Type B pancreatic cell (in vitro differentiated cells): ENCODE measurements around the gene GLIS1. TPM values are rescaled to one million over a fixed set of nuclear protein-coding genes. Genes with fewer than 3 reads are reported as not detected.

ENCODE experiments used
- DNase-seq: peaks from one replicate; pipeline ENCODE4 v3.0.0; 2021; ENCODE audit warnings: mixed read lengths; ENCODE audit not compliant: unreplicated experiment; ENCODE audit errors: extremely low spot score
- H3K27ac Mint-ChIP-seq: 2 replicates; pipeline ENCODE4 v1.8.0; 2021; ENCODE audit warnings: mild to moderate bottlenecking, mixed read lengths
- H3K27me3 Mint-ChIP-seq: 2 replicates; pipeline ENCODE4 v1.8.0; 2021; ENCODE audit warnings: mixed read lengths
- H3K36me3 Mint-ChIP-seq: 2 replicates; pipeline ENCODE4 v1.8.0; 2021; ENCODE audit warnings: mixed read lengths
- H3K4me1 Mint-ChIP-seq: one replicate; pipeline ENCODE4 v1.8.0; 2021; ENCODE audit warnings: mixed read lengths; ENCODE audit not compliant: unreplicated experiment
- H3K4me3 Mint-ChIP-seq: 2 replicates; pipeline ENCODE4 v1.8.0; 2021; ENCODE audit warnings: mild to moderate bottlenecking, mixed read lengths
- H3K9me3 Mint-ChIP-seq: 2 replicates; pipeline ENCODE4 v1.8.0; 2021; ENCODE audit warnings: mixed read lengths
- CTCF ChIP-seq: fragments of 200-600 bp; sonication (generic); conservative IDR thresholded peaks from 2 replicates; pipeline ENCODE4 v1.5.0; 2021; ENCODE audit warnings: antibody characterized with exemption, mild to moderate bottlenecking
- total RNA-seq: library from RNA; stranded (reverse); gene quantifications from 2 replicates; pipeline ENCODE4 v1.2.1, GENCODE V29; 2021; ENCODE audit warnings: low replicate concordance

The GLIS1 gene
- total RNA-seq, 1 donor from 2014 or later = 2.1 TPM

- no peak for DNase-seq
- Mint-ChIP-seq H3K27ac (no peak overlapping the region), H3K36me3 (no peaks in the 10 kb centered on the region), H3K27me3 (peaks cover 39% of the 10 kb centered on the region), H3K4me3 (no peak overlapping the region), H3K9me3 (no peaks in the 10 kb centered on the region), H3K4me1 (peaks cover 14% of the 10 kb centered on the region)
- no peak for TF ChIP-seq CTCF
Measured at GRCh38 chr1:53678507-53678906, 60.5 kb downstream of the GLIS1 start.

DNA sequence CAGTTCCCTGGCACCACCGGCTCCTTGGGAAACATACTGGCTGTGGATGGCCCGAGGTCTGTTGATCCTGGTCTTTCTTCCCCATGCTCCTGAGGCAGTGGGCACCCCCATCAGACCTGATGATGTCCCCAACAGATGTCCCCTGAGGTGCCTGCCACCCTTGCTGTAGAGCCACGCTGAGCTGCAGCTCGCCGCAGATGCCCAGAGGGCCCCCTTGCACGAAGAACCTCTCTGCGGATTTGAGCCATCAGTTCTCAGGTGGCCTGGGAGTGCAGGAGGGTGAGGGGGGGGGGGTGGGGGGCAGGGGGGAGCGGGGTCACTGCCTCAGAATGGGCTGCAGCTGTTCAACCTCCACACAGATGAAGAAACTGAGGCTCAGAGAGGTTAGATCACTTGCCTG is 60.9 kb downstream of the GLIS1 start:
- TF ChIP-seq CTCF = no peak
- Mint-ChIP-seq H3K36me3 (no peaks in the 10 kb centered on the region), H3K27ac (no peak overlapping the region), H3K4me3 (no peak overlapping the region), H3K27me3 (peaks cover 35% of the 10 kb centered on the region), H3K4me1 (peaks cover 14% of the 10 kb centered on the region), H3K9me3 (no peaks in the 10 kb centered on the region)
- no peak for DNase-seq

DNA sequence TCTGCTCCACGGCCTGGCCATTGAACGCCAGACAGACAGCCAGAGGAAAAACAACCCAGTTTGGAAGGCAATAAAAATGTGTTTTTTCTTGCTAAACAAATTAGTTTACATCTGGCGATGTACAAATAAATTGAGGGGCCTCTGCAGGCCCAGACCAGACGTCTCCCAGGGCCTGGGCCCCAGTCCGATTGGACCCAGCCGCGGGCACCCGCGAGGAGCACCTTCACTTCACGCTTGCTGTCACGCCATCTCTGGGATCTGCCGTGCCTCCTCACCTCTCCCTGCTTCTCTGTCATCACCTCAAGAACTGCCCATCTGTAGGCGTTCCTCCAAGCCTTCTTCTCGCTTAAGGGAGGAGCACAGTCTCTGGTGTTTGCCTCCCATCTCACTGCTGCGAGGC is 61.5 kb downstream of the GLIS1 start:
- Mint-ChIP-seq H3K4me3 (no peak overlapping the region), H3K4me1 (peaks cover 9% of the 10 kb centered on the region), H3K9me3 (no peaks in the 10 kb centered on the region), H3K36me3 (no peaks in the 10 kb centered on the region), H3K27ac (no peak overlapping the region), H3K27me3 (peaks cover 35% of the 10 kb centered on the region)
- no peak for TF ChIP-seq CTCF
- DNase-seq = no peak

DNA sequence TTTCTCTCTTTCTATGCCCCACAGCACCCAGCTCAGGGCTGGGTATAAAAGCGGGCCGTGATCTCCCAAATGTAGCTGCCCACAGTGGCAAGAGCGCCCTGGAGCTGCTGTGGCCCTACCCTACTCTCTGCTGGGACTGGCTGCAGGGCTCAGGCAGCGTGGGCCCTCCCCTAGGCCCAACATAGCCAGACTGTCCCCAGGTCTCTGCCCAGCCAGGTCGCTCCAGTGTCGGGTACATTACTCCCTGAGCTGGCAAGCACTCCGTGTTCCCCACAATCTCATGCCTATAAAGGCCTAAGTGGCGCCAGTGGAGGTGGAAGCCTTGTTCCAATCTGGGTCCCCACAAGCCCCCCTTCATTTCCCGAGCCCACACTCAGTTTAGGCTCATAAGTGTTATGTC is 66.2 kb downstream of the GLIS1 start:
- Mint-ChIP-seq H3K4me3 (no peak overlapping the region), H3K4me1 (peaks cover 6% of the 10 kb centered on the region), H3K27ac (no peak overlapping the region), H3K36me3 (no peaks in the 10 kb centered on the region), H3K9me3 (no peaks in the 10 kb centered on the region), H3K27me3 (peaks cover 18% of the 10 kb centered on the region)
- TF ChIP-seq CTCF = no peak
- no peak for DNase-seq

GRCh38 chr1:53672243-53672642 is 66.7 kb downstream of the GLIS1 start:
- Mint-ChIP-seq H3K4me1 (peaks cover 6% of the 10 kb centered on the region), H3K27me3 (peaks cover 16% of the 10 kb centered on the region), H3K9me3 (no peaks in the 10 kb centered on the region), H3K27ac (no peak overlapping the region), H3K36me3 (no peaks in the 10 kb centered on the region), H3K4me3 (no peak overlapping the region)
- no peak for DNase-seq
- no peak for TF ChIP-seq CTCF

- no peak for TF ChIP-seq CTCF
- H3K36me3 Mint-ChIP-seq = no peaks in the 10 kb centered on the region
- H3K4me3 Mint-ChIP-seq = no peak overlapping the region
- H3K27me3 Mint-ChIP-seq = peaks cover 21% of the 10 kb centered on the region
- no peak overlapping the region for H3K27ac Mint-ChIP-seq
- no peak for DNase-seq
- peaks cover 6% of the 10 kb centered on the region for H3K4me1 Mint-ChIP-seq
- H3K9me3 Mint-ChIP-seq = no peaks in the 10 kb centered on the region
Measured at GRCh38 chr1:53669621-53670191, 69.3 kb downstream of the GLIS1 start.
